ENCODE results near the gene GSTM1.

DNA sequence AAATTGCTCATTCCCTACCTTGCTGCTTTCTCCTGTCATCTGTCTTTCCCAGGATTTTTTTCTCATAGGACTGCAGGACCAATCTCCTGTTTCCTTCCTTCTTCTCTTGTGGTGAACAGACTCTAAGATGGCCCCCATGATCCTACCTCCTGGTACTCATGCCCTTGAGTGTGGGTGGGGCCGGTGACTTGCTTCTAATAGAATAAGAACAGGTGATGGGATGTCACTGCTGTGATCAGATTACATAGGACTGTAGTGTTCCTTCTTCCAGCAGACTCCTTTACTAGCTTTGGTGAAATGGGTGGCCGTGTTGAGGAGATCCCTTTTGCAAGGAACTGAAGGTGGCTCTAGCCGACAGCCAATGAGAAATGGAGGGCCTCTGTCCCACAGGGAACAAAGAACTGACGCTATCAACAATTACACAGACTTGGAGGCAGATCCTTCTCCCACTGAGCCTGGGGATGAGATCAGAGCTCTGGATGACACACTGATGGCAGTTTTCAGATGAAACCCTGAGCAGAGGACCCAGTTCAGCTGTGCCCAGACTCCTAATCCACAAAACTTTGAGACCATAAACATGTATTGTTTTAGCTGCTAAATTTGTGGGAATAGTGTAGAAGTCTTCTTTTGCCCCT, 45.7 kb downstream of the GSTM1 start:
- TF ChIP-seq, protein P1, sequence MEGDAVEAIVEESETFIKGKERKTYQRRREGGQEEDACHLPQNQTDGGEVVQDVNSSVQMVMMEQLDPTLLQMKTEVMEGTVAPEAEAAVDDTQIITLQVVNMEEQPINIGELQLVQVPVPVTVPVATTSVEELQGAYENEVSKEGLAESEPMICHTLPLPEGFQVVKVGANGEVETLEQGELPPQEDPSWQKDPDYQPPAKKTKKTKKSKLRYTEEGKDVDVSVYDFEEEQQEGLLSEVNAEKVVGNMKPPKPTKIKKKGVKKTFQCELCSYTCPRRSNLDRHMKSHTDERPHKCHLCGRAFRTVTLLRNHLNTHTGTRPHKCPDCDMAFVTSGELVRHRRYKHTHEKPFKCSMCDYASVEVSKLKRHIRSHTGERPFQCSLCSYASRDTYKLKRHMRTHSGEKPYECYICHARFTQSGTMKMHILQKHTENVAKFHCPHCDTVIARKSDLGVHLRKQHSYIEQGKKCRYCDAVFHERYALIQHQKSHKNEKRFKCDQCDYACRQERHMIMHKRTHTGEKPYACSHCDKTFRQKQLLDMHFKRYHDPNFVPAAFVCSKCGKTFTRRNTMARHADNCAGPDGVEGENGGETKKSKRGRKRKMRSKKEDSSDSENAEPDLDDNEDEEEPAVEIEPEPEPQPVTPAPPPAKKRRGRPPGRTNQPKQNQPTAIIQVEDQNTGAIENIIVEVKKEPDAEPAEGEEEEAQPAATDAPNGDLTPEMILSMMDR (IDR thresholded peaks at IDR 0.05; ENCODE audit: low read depth, low read length, poor library complexity, severe bottlenecking): no peak
- no peak for TF ChIP-seq EZH2phosphoT487 (IDR thresholded peaks at IDR 0.05; ENCODE audit: borderline replicate concordance, low read length)
